Activated CD8-positive, alpha-beta memory T cell treated with anti-CD3 and anti-CD28 coated beads for 36 hours (primary cell): Measurements from ENCODE around the gene H2BW2. TPM values are rescaled to one million over a fixed set of nuclear protein-coding genes. Genes with fewer than 3 reads are reported as not detected.

Experiments
- total RNA-seq, 2 experiments: library from RNA; stranded (reverse); gene quantifications; one replicate each; pipeline ENCODE4 v1.2.3, GENCODE V29; 2021

The H2BW2 gene
- total RNA-seq, 2 experiments from 2014 or later: 0.08 TPM; not detected in 1

Other genes starting within 250 kb of the H2BW2 start
- under 1 TPM; 0.40 to 0.51 TPM for gene RAB9B, start 207.7 kb upstream of the H2BW2 start, total RNA-seq
- 1 to 10 TPM; 5.8 to 7.5 TPM for gene TMSB15B, start 77.3 kb upstream of the H2BW2 start, total RNA-seq
- gene H2BW1, start 26.2 kb upstream of the H2BW2 start, total RNA-seq: not detected
- gene TMSB15C, start 36.3 kb downstream of the H2BW2 start, total RNA-seq: 1 to 10 TPM; 2.7 to 3.2 TPM
- 1 to 10 TPM; 3.6 to 5.1 TPM for gene ZCCHC18, start 72.6 kb downstream of the H2BW2 start, total RNA-seq
- 1 to 10 TPM; 5.7 to 7.7 TPM for gene SLC25A53, start 117.1 kb downstream of the H2BW2 start, total RNA-seq
- 10 to 100 TPM in 1 of 2 experiments, 1 to 10 TPM in 1; 9.4 to 10.0 TPM for gene FAM199X, start 126.5 kb downstream of the H2BW2 start, total RNA-seq
- gene ESX1, start 215.0 kb downstream of the H2BW2 start, total RNA-seq: under 1 TPM in 1 of 2 experiments, not detected in 1; 0.13 TPM